Kidney tubule cell (primary cell): ENCODE measurements around the gene CYP4F11.
"Not testable (repeated sequence)": the region's sequence is repeated elsewhere in the genome, so short reads cannot be mapped to it uniquely, and the experiment has no call there.

Experiments used
- DNase-seq: peaks from one replicate; pipeline ENCODE4 v3.0.0-alpha.2; 2018; ENCODE audit warnings: low spot score

Gene CYP4F11

GRCh38 chr19:15922021-15922420 is 12.3 kb downstream of the CYP4F11 start:
- no peak for DNase-seq

GRCh38 chr19:15919243-15919642 is 15.1 kb downstream of the CYP4F11 start:
- DNase-seq, result no peak

GRCh38 chr19:15915109-15915508 is 19.2 kb downstream of the CYP4F11 start:
- no peak for DNase-seq

GRCh38 chr19:15913830-15914229 is 20.5 kb downstream of the CYP4F11 start:
- no peak for DNase-seq

- DNase-seq, result no peak
Observed at GRCh38 chr19:15913384-15913783, 20.9 kb downstream of the CYP4F11 start.

GRCh38 chr19:15911599-15912235 is 22.6 kb downstream of the CYP4F11 start:
- DNase-seq, result no peak

GRCh38 chr19:15905026-15905425 is 29.3 kb downstream of the CYP4F11 start:
- DNase-seq, result no peak

GRCh38 chr19:15902898-15903297 is 31.4 kb downstream of the CYP4F11 start:
- not testable (repeated sequence) for DNase-seq

GRCh38 chr19:15902254-15902653 is 32.1 kb downstream of the CYP4F11 start:
- no peak for DNase-seq

- DNase-seq, result no peak
Observed at GRCh38 chr19:15900504-15900903, 33.8 kb downstream of the CYP4F11 start.

- peak; percentile 46 for DNase-seq
Observed at GRCh38 chr19:15900032-15900431, 34.3 kb downstream of the CYP4F11 start.

GRCh38 chr19:15899561-15899960 is 34.8 kb downstream of the CYP4F11 start:
- DNase-seq, result not testable (repeated sequence)

- DNase-seq, result no peak
Observed at GRCh38 chr19:15897738-15898276, 36.5 kb downstream of the CYP4F11 start, which contains the start of gene CYP4F2. Gene CYP4F2 (minus strand): TSS chr19:15898074. CDS start chr19:15897611, 463 bp downstream.

GRCh38 chr19:15897026-15897737 is 37.1 kb downstream of the CYP4F11 start:
- peak; percentile 1 for DNase-seq

- no peak for DNase-seq
Observed at GRCh38 chr19:15895876-15896430, 38.4 kb downstream of the CYP4F11 start.

GRCh38 chr19:15894359-15894758 is 40.0 kb downstream of the CYP4F11 start:
- DNase-seq, result no peak

GRCh38 chr19:15893477-15893876 is 40.9 kb downstream of the CYP4F11 start:
- DNase-seq, result no peak

GRCh38 chr19:15892012-15892411 is 42.3 kb downstream of the CYP4F11 start:
- no peak for DNase-seq

- no peak for DNase-seq
Observed at GRCh38 chr19:15891434-15891833, 42.9 kb downstream of the CYP4F11 start.

- DNase-seq, result not testable (repeated sequence)
Observed at GRCh38 chr19:15889339-15889738, 45.0 kb downstream of the CYP4F11 start.

GRCh38 chr19:15885919-15886318 is 48.4 kb downstream of the CYP4F11 start:
- no peak for DNase-seq

GRCh38 chr19:15885167-15885566 is 49.2 kb downstream of the CYP4F11 start:
- no peak for DNase-seq

- DNase-seq, result not testable (repeated sequence)
Observed at GRCh38 chr19:15883329-15883728, 51.0 kb downstream of the CYP4F11 start.
